HepG2 (cell line): Measurements from ENCODE around the gene ENO1. TPM values are rescaled to one million over a fixed set of nuclear protein-coding genes. Genes with fewer than 3 reads are reported as not detected.

Experiments used
- CC2D1A ChIP-seq: sonication (generic); formaldehyde crosslinking; IDR thresholded peaks from 2 replicates; pipeline ENCODE4 v1.8.1; 2023; ENCODE audit warnings: mild to moderate bottlenecking, missing genetic modification reagents
- KDM5A ChIP-seq: fragments of 200-600 bp; sonication (generic); IDR thresholded peaks from 2 replicates; pipeline ENCODE4 v1.7.0; 2018; ENCODE audit warnings: antibody characterized with exemption, mild to moderate bottlenecking, low read length, borderline replicate concordance
- MIXL1 ChIP-seq: IDR thresholded peaks from 2 replicates; pipeline ENCODE4 v1.6.1; 2016
- MTA3 ChIP-seq: sonication (generic); formaldehyde crosslinking; IDR thresholded peaks from 2 replicates; pipeline ENCODE4 v1.4.0; 2020; ENCODE audit warnings: missing genetic modification reagents
- NFIB ChIP-seq: sonication (generic); formaldehyde crosslinking; IDR thresholded peaks from 2 replicates; pipeline ENCODE4 v1.9.0; 2021; ENCODE audit warnings: missing genetic modification reagents, mild to moderate bottlenecking, borderline replicate concordance
- NR2F6 ChIP-seq, 2 experiments: IDR thresholded peaks; 2 replicates each; pipeline ENCODE4 v1.6.1; 2016; ENCODE audit warnings: antibody characterized with exemption in 1 of 2, mild to moderate bottlenecking in 1 of 2
- PAF1 ChIP-seq: IDR thresholded peaks from 2 replicates; pipeline ENCODE4 v1.6.1; 2016; ENCODE audit warnings: missing genetic modification reagents, missing compliant biosample characterization
- SOX6 ChIP-seq, 2 experiments: fragments of 450-650 bp in 1 of 2; sonication (generic) in 1 of 2; formaldehyde crosslinking in 1 of 2; IDR thresholded peaks; 2 replicates each; pipeline versions ENCODE4 v1.4.0 to v1.6.1; 2017 to 2020; ENCODE audit warnings: antibody characterized with exemption in 1 of 2, mild to moderate bottlenecking in 1 of 2, missing genetic modification reagents in 1 of 2
- STAT5B ChIP-seq: sonication (generic); formaldehyde crosslinking; IDR thresholded peaks from 2 replicates; pipeline ENCODE4 v1.4.0; 2020; ENCODE audit warnings: missing genetic modification reagents
- UBTF ChIP-seq: sonication (generic); formaldehyde crosslinking; IDR thresholded peaks from 2 replicates; pipeline ENCODE4 v1.4.0; 2020; ENCODE audit warnings: mild to moderate bottlenecking, missing genetic modification reagents
- ZBTB49 ChIP-seq: sonication (generic); formaldehyde crosslinking; IDR thresholded peaks from 2 replicates; pipeline ENCODE4 v1.4.0; 2020; ENCODE audit warnings: missing genetic modification reagents, borderline replicate concordance
- ZBTB7B ChIP-seq: sonication (generic); formaldehyde crosslinking; IDR thresholded peaks from 2 replicates; pipeline ENCODE4 v1.4.0; 2020; ENCODE audit warnings: missing genetic modification reagents
- ZC3H4 ChIP-seq: sonication (generic); formaldehyde crosslinking; IDR thresholded peaks from 2 replicates; pipeline ENCODE4 v1.4.0; 2020; ENCODE audit warnings: missing genetic modification reagents, borderline replicate concordance
- ZFP62 ChIP-seq: sonication (generic); formaldehyde crosslinking; IDR thresholded peaks from 2 replicates; pipeline ENCODE4 v1.4.0; 2020; ENCODE audit warnings: missing genetic modification reagents
- ZNF280B ChIP-seq: sonication (generic); formaldehyde crosslinking; IDR thresholded peaks from 2 replicates; pipeline ENCODE4 v1.5.0; 2020; ENCODE audit warnings: missing genetic modification reagents, mild to moderate bottlenecking, borderline replicate concordance
- ZNF687 ChIP-seq: sonication (generic); formaldehyde crosslinking; IDR thresholded peaks from 2 replicates; pipeline ENCODE4 v1.5.1; 2020; ENCODE audit warnings: mild to moderate bottlenecking, missing genetic modification reagents, moderate library complexity
- ZNF709 ChIP-seq: sonication (generic); formaldehyde crosslinking; IDR thresholded peaks from 2 replicates; pipeline ENCODE4 v1.5.0; 2020; ENCODE audit warnings: mild to moderate bottlenecking, missing genetic modification reagents
- polyA plus RNA-seq, 8 experiments: library from polyadenylated mRNA; depleted of rRNA in 3 of 8; stranded (reverse) in 7 of 8; unstranded in 1 of 8; fragments of >200 nt; fragmentation: Illumina TruSeq in 4 of 8; extraction: Trizol in 4 of 8; gene quantifications; 2 replicates each; pipeline versions ENCODE4 v1.2.1 to v1.2.3, GENCODE V29; 2011 to 2016; ENCODE audit warnings: low read depth in 4 of 8, missing spikeins in 1 of 8, mixed read lengths in 1 of 8; ENCODE audit not compliant: insufficient read depth in 1 of 8
- total RNA-seq, 5 experiments: library from RNA; depleted of rRNA; stranded (reverse); fragments of >200 nt; fragmentation: Illumina TruSeq; extraction: Trizol; gene quantifications; 2 replicates each; pipeline ENCODE4 v1.2.3, GENCODE V29; 2016; ENCODE audit warnings: low read depth in 1 of 5
- TF ChIP-seq, protein P1 (sequence below): sonication (generic); formaldehyde crosslinking; IDR thresholded peaks from 2 replicates; pipeline ENCODE4 v1.5.0; 2020; ENCODE audit warnings: missing genetic modification reagents, mild to moderate bottlenecking, borderline replicate concordance

ENO1 gene
- total and polyA plus RNA-seq, 2 of the 13 experiments (the other 11 are each of a cell fraction or from before 2014, with no cell fraction given) = 1,559 to 3,103 TPM

- TF ChIP-seq ZNF709 (no peak), ZBTB49 (CRISPR knock-in tag) (no peak), KDM5A (no peak), CC2D1A (CRISPR knock-in tag) (no peak), ZC3H4 (CRISPR knock-in tag) (no peak), ZNF687 (peak; percentile 76), UBTF (CRISPR knock-in tag) (no peak), ZFP62 (CRISPR knock-in tag) (no peak), NR2F6 (IDR thresholded peaks at IDR 0.05) (peak; percentile 59), NR2F6 (CRISPR knock-in tag; IDR thresholded peaks at IDR 0.05) (peak; percentile 60; the same call in 1 of the 2 replicates), ZBTB7B (CRISPR knock-in tag) (0 out of 2 replicates have a peak, but pooled peaks have one; percentile 21), STAT5B (CRISPR knock-in tag) (no peak), ZNF280B (CRISPR knock-in tag) (no peak), MTA3 (CRISPR knock-in tag) (no peak), MIXL1 (CRISPR knock-in tag) (no peak), SOX6 (IDR thresholded peaks at IDR 0.05) (no peak), SOX6 (CRISPR knock-in tag; IDR thresholded peaks at IDR 0.05) (peak; percentile 67), PAF1 (no peak), NFIB (CRISPR knock-in tag) (no peak)
- TF ChIP-seq, protein P1, sequence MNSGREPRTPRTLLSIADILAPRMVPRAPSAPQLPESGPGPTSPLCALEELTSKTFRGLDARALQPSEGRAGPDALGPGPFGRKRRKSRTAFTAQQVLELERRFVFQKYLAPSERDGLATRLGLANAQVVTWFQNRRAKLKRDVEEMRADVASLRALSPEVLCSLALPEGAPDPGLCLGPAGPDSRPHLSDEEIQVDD (CRISPR knock-in tag) = no peak
Measured at GRCh38 chr1:8908388-8909151, 30.1 kb upstream of the ENO1 start (continued).
